Vagina (tissue), 2 donors: ENCODE data around the gene RBM7. TPM values are rescaled to one million over a fixed set of nuclear protein-coding genes. Genes with fewer than 3 reads are reported as not detected.

ENCODE experiments used
- DNase-seq, 2 donors: peaks; one replicate each; pipeline ENCODE4 v3.0.0-alpha.2; 2017; ENCODE audit errors: extremely low spot score in 2 of 2
- H3K27ac ChIP-seq: fragments of 200-600 bp; sonication (generic); one replicate; pipeline ENCODE4 v1.5.1; 2019
- H3K27me3 ChIP-seq: fragments of 200-600 bp; sonication (generic); one replicate; pipeline ENCODE4 v1.5.1; 2019
- H3K36me3 ChIP-seq, 2 donors: fragments of 200-600 bp; sonication (generic); one replicate each; pipeline ENCODE4 v1.5.1; 2017 to 2019
- H3K4me1 ChIP-seq: fragments of 200-600 bp; sonication (generic); one replicate; pipeline ENCODE4 v1.5.1; 2019
- H3K4me3 ChIP-seq, 2 donors: fragments of 200-600 bp; sonication (generic); 1 replicate in 1 of 2; 2 replicates in 1 of 2; pipeline ENCODE4 v1.5.1; 2016 to 2019
- H3K9me3 ChIP-seq: fragments of 200-600 bp; sonication (generic); one replicate; pipeline ENCODE4 v1.5.1; 2019
- POLR2A ChIP-seq, 2 donors: fragments of 450-650 bp; IDR thresholded peaks; one replicate each; pipeline ENCODE4 v1.6.1; 2017; ENCODE audit warnings: antibody characterized with exemption in 2 of 2, mild to moderate bottlenecking in 2 of 2, moderate library complexity in 2 of 2
- POLR2AphosphoS5 ChIP-seq, 2 donors: sonication (generic); formaldehyde crosslinking; IDR thresholded peaks; one replicate each; pipeline ENCODE4 v1.9.0; 2017; ENCODE audit warnings: antibody characterized with exemption in 2 of 2, mild to moderate bottlenecking in 2 of 2, low read depth in 1 of 2; ENCODE audit not compliant: insufficient read depth in 1 of 2
- intact Hi-C: fragments of 100-400 bp; cut with DNase I; formaldehyde crosslinking; loops from one replicate; pipeline ENCODE4 v1.15.1; 2023
- total RNA-seq: library from RNA; depleted of rRNA; stranded (reverse); fragments of >200 nt; gene quantifications from one replicate; pipeline ENCODE4 v1.2.3, GENCODE V29; 2016
- TF ChIP-seq, protein P1 (sequence below), 3 experiments: fragments of 450-650 bp in 2 of 3; fragments of 200-600 bp in 1 of 3; sonication (generic) in 1 of 3; IDR thresholded peaks; one replicate each; pipeline ENCODE4 v1.5.1; 2017 to 2019; ENCODE audit warnings: antibody characterized with exemption in 3 of 3, mild to moderate bottlenecking in 2 of 3, moderate library complexity in 2 of 3

Gene RBM7
- total RNA-seq, 1 donor from 2014 or later, result 24.8 TPM

DNA sequence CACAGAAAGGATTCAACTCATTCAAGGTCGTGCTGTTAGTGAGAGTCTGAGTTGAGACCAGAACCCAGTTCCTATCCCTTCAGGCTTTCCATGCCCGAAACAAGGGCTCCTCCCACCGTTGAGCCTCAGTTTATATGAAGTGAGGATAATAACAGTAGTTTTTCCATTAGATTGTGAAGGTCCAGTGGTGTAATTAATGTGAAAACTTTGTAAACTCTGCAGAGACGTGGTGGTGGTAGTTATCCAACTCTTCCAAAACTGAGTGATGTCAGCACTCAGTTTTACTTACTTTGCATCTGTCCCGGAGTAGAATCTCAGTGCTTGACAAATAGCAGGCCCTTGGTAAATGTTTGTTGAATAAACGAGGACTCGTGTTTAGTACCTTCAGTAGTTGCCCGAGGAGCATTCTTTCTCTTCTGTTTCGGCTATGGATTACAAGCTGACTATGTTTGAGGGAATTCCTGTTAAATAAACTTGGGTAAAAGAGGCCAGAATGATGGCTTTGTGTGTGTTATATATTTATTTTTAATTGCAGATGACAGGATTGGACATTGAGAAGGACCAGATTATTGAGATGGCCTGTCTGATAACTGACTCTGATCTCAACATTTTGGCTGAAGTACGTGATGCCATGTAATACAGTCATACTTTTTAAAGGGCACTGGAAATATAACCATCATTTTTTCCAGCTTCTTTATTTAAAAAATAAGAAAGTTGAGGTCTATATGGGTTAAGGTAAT is 39.8 kb downstream of the RBM7 start:
- intact Hi-C loops, result no loop called here
- Histone ChIP-seq H3K4me1 (peaks cover 29% of the 10 kb centered on the region), H3K27me3 (no peaks in the 10 kb centered on the region), H3K27ac (peak overlapping the region; percentile 87), H3K9me3 (no peaks in the 10 kb centered on the region), H3K36me3 (no peaks in the 10 kb centered on the region), H3K4me3 (peak overlapping the region; percentile 78 to 97)
- DNase-seq, result no peak
- no peak for TF ChIP-seq POLR2A (IDR thresholded peaks at IDR 0.05)
- TF ChIP-seq POLR2AphosphoS5 (IDR thresholded peaks at IDR 0.05; ENCODE audit: insufficient read depth in 1 of 2, low read depth in 1 of 2), result no peak

DNA sequence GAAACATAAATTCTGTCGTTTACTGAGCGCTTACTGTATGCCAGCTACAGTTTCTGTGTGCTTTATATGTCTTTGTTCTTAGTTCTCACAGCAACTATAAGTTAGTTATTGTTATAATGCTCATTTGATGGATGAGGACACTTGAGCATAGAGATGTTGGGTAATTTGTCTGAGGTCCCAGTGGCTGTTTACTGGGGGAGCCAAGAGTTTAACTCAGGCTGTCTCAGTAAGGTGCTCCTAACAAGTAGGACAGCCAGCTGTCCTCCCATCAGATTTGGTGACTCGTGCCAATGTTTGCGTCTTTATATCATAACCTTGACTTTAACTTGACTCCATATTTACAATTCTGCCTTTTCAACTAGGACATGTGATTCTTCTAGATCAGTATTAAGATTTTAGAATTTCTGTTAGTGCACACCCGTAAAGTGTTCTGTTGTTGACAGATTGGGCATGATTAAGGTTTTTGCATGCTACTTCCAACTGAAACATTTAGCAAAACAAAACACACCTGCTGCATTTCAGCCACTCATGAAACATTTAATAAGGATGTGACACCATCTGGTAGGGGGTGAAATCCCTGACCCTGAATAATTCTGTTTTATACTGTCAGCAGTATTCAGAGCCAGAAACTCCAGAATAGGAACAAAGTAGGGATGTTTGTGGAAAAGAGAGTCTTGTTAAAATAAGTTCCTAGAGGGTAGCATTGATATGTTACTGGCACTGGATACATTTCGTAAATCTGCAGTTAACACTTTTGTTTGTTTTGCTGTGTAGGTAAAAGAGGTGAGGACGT is 40.7 kb downstream of the RBM7 start:
- Histone ChIP-seq H3K4me1 (peaks cover 29% of the 10 kb centered on the region), H3K27me3 (no peaks in the 10 kb centered on the region), H3K27ac (peak overlapping the region; percentile 87), H3K4me3 (peak overlapping the region; percentile 78 to 97), H3K36me3 (no peaks in the 10 kb centered on the region), H3K9me3 (no peaks in the 10 kb centered on the region)
- intact Hi-C loops, result no loop called here
- DNase-seq, result no peak
- no peak for TF ChIP-seq POLR2AphosphoS5 (IDR thresholded peaks at IDR 0.05; ENCODE audit: insufficient read depth in 1 of 2, low read depth in 1 of 2)
- TF ChIP-seq, protein P1, sequence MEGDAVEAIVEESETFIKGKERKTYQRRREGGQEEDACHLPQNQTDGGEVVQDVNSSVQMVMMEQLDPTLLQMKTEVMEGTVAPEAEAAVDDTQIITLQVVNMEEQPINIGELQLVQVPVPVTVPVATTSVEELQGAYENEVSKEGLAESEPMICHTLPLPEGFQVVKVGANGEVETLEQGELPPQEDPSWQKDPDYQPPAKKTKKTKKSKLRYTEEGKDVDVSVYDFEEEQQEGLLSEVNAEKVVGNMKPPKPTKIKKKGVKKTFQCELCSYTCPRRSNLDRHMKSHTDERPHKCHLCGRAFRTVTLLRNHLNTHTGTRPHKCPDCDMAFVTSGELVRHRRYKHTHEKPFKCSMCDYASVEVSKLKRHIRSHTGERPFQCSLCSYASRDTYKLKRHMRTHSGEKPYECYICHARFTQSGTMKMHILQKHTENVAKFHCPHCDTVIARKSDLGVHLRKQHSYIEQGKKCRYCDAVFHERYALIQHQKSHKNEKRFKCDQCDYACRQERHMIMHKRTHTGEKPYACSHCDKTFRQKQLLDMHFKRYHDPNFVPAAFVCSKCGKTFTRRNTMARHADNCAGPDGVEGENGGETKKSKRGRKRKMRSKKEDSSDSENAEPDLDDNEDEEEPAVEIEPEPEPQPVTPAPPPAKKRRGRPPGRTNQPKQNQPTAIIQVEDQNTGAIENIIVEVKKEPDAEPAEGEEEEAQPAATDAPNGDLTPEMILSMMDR (IDR thresholded peaks at IDR 0.05), result no peak
- no peak for TF ChIP-seq POLR2A (IDR thresholded peaks at IDR 0.05)

DNA sequence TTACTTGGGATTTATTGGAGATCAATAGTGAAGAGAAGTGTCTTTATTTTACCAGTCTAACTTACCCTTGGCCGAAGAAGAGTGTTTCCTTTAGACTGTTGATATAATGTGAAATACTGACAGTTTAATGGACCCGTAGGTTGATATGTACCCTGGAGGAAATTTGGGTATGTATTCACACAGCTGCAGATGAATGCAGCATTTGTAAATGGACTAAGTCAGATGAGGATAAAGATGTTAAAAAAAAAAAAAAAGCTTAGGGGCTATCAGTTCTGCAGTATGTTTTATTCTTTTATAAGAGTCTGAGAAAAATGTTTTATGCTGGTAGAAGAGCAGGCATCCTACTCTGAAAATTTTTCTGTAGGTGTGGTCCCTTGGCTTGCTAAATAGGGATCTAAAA is 41.5 kb downstream of the RBM7 start:
- intact Hi-C loops, result no loop called here
- no peaks in the 10 kb centered on the region for H3K36me3 ChIP-seq
- H3K4me3 ChIP-seq, result no peak overlapping the region
- H3K4me1 ChIP-seq, result peaks cover 29% of the 10 kb centered on the region
- H3K27ac ChIP-seq, result peak overlapping the region; percentile 87
- no peaks in the 10 kb centered on the region for H3K9me3 ChIP-seq
- no peak for DNase-seq
- TF ChIP-seq POLR2AphosphoS5 (IDR thresholded peaks at IDR 0.05; ENCODE audit: insufficient read depth in 1 of 2, low read depth in 1 of 2), result no peak
- TF ChIP-seq POLR2A (IDR thresholded peaks at IDR 0.05), result no peak
- TF ChIP-seq, protein P1 (IDR thresholded peaks at IDR 0.05), result no peak
- H3K27me3 ChIP-seq, result no peaks in the 10 kb centered on the region

DNA sequence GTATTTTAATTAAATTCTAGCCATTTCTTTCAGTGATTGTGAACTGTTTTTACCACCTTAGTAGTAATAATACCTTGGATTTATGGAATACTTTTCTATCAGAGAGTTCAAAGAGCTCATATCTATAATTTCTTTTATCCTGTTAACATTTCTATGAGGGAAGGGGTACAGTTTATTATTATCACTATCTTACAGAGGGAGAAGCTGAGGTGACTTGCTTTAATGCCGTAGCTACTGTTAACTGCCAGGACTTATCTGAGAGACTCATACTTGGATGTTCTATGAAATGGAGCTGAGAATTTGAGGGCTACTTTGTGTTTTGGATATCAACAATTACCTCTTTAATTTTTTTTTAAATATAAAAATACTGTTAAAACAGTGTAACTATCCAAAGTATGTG is 42.1 kb downstream of the RBM7 start:
- Histone ChIP-seq H3K4me3 (no peak overlapping the region), H3K27ac (no peak overlapping the region), H3K4me1 (peaks cover 29% of the 10 kb centered on the region), H3K9me3 (no peaks in the 10 kb centered on the region), H3K36me3 (no peaks in the 10 kb centered on the region), H3K27me3 (no peaks in the 10 kb centered on the region)
- TF ChIP-seq, protein P1 (IDR thresholded peaks at IDR 0.05), result no peak
- TF ChIP-seq POLR2AphosphoS5 (IDR thresholded peaks at IDR 0.05; ENCODE audit: insufficient read depth in 1 of 2, low read depth in 1 of 2), result no peak
- TF ChIP-seq POLR2A (IDR thresholded peaks at IDR 0.05), result no peak
- intact Hi-C loops, result no loop called here
- DNase-seq, result no peak

DNA sequence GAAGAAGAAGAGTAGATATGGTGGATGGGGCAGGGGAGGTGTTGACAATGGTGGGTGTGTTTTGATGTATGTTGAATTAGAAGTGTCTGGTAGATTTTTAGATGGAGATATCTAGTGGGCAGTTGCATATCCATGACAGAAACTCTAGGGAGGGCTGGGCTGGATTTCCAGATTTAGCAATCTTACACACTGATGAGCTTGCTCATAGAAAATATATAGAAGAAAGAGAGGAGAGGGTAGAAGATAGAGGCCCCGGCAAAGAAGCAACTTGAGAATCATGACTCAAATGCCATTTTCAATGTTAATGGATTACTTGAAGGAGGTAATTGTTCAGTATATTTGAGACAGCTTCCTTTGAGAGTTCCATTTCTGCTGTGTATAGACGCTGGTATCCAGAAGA is 47.0 kb downstream of the RBM7 start:
- H3K36me3 ChIP-seq, result peaks cover 0 to 19% of the 10 kb centered on the region in 2 donors
- H3K4me3 ChIP-seq, result no peak overlapping the region
- H3K27me3 ChIP-seq, result no peaks in the 10 kb centered on the region
- no peak for TF ChIP-seq POLR2A (IDR thresholded peaks at IDR 0.05)
- TF ChIP-seq, protein P1 (IDR thresholded peaks at IDR 0.05), result no peak
- TF ChIP-seq POLR2AphosphoS5 (IDR thresholded peaks at IDR 0.05; ENCODE audit: insufficient read depth in 1 of 2, low read depth in 1 of 2), result no peak
- H3K9me3 ChIP-seq, result no peaks in the 10 kb centered on the region
- DNase-seq, result no peak
- peaks cover 13% of the 10 kb centered on the region for H3K4me1 ChIP-seq
- H3K27ac ChIP-seq, result no peak overlapping the region
- intact Hi-C loops, result no loop called here
